H9 (cell line): ENCODE results near the gene DYRK1A. TPM values are rescaled to one million over a fixed set of nuclear protein-coding genes. Genes with fewer than 3 reads are reported as not detected.

Experiments used
- DNase-seq: peaks from one replicate; pipeline ENCODE4 v3.0.0-alpha.2; 2017
- H2AFZ ChIP-seq: one replicate; pipeline ENCODE4 v1.6.1; 2013; ENCODE audit warnings: mild to moderate bottlenecking, low read length, control low read depth, moderate library complexity
- H2AK5ac ChIP-seq: 2 replicates; pipeline ENCODE4 v1.6.1; 2013; ENCODE audit warnings: low read length, control low read depth, mixed read lengths; ENCODE audit not compliant: insufficient read length
- H2BK120ac ChIP-seq: one replicate; pipeline ENCODE4 v1.6.1; 2013; ENCODE audit warnings: low read depth, mild to moderate bottlenecking, low read length, control low read depth, inconsistent platforms; ENCODE audit not compliant: poor library complexity, severe bottlenecking
- H2BK12ac ChIP-seq: 2 replicates; pipeline ENCODE4 v1.6.1; 2013; ENCODE audit warnings: low read length, control low read depth, mixed read lengths, low read depth; ENCODE audit not compliant: insufficient read length
- H2BK15ac ChIP-seq: 2 replicates; pipeline ENCODE4 v1.6.1; 2013; ENCODE audit warnings: low read depth, low read length, control low read depth
- H2BK20ac ChIP-seq: one replicate; pipeline ENCODE4 v1.6.1; 2013; ENCODE audit warnings: low read depth, mild to moderate bottlenecking, low read length, control low read depth, inconsistent platforms; ENCODE audit not compliant: poor library complexity, severe bottlenecking
- H2BK5ac ChIP-seq: 2 replicates; pipeline ENCODE4 v1.6.1; 2013; ENCODE audit warnings: low read length, control low read depth, mixed read lengths; ENCODE audit not compliant: insufficient read length
- H3K14ac ChIP-seq: 2 replicates; pipeline ENCODE4 v1.6.1; 2013; ENCODE audit warnings: low read length, control low read depth; ENCODE audit not compliant: insufficient read depth
- H3K18ac ChIP-seq: 2 replicates; pipeline ENCODE4 v1.6.1; 2013; ENCODE audit warnings: low read depth, mild to moderate bottlenecking, mixed read lengths, low read length, control low read depth; ENCODE audit not compliant: insufficient read length
- H3K23ac ChIP-seq: 2 replicates; pipeline ENCODE4 v1.6.1; 2013; ENCODE audit warnings: low read length, control low read depth, mixed read lengths, low read depth; ENCODE audit not compliant: insufficient read length
- H3K23me2 ChIP-seq: 2 replicates; pipeline ENCODE4 v1.6.1; 2013; ENCODE audit warnings: low read depth, mild to moderate bottlenecking, mixed read lengths, low read length, control low read depth; ENCODE audit not compliant: insufficient read length, poor library complexity, severe bottlenecking
- H3K27ac ChIP-seq: 2 replicates; pipeline ENCODE4 v1.5.1; 2013; ENCODE audit warnings: low read length, control low read depth, mixed read lengths, low read depth; ENCODE audit not compliant: insufficient read length
- H3K27me3 ChIP-seq: 2 replicates; pipeline ENCODE4 v1.6.1; 2013; ENCODE audit warnings: low read length, control low read depth, inconsistent platforms; ENCODE audit not compliant: insufficient read depth
- H3K4ac ChIP-seq: 2 replicates; pipeline ENCODE4 v1.6.1; 2013; ENCODE audit warnings: low read depth, mild to moderate bottlenecking, control low read depth, inconsistent platforms, low read length, moderate library complexity
- H3K4me1 ChIP-seq: 2 replicates; pipeline ENCODE4 v1.6.1; 2013; ENCODE audit warnings: low read length, control low read depth, inconsistent platforms; ENCODE audit not compliant: insufficient read depth
- H3K4me2 ChIP-seq: 2 replicates; pipeline ENCODE4 v1.6.1; 2013; ENCODE audit warnings: low read length, control low read depth, mixed read lengths; ENCODE audit not compliant: insufficient read length, insufficient read depth
- H3K56ac ChIP-seq: 2 replicates; pipeline ENCODE4 v1.6.1; 2013; ENCODE audit warnings: low read depth, mild to moderate bottlenecking, mixed read lengths, low read length, control low read depth; ENCODE audit not compliant: insufficient read length
- H3K79me1 ChIP-seq: 2 replicates; pipeline ENCODE4 v1.6.1; 2013; ENCODE audit warnings: low read depth, mild to moderate bottlenecking, moderate library complexity, low read length, control low read depth, inconsistent platforms; ENCODE audit not compliant: insufficient read depth, poor library complexity, severe bottlenecking
- H3K79me2 ChIP-seq: 2 replicates; pipeline ENCODE4 v1.6.1; 2013; ENCODE audit warnings: low read length, control low read depth, inconsistent platforms; ENCODE audit not compliant: insufficient read depth
- H3K9ac ChIP-seq: 2 replicates; pipeline ENCODE4 v1.6.1; 2013; ENCODE audit warnings: low read length, control low read depth, mixed read lengths; ENCODE audit not compliant: insufficient read length; ENCODE audit errors: extremely low read depth
- H3K9me3 ChIP-seq: one replicate; pipeline ENCODE4 v1.6.1; 2013; ENCODE audit warnings: low read depth, low read length, inconsistent platforms; ENCODE audit not compliant: control insufficient read depth
- H3T11ph ChIP-seq: one replicate; pipeline ENCODE4 v1.6.1; 2013; ENCODE audit warnings: mild to moderate bottlenecking, low read length, control low read depth, inconsistent platforms
- H4K20me1 ChIP-seq: one replicate; pipeline ENCODE4 v1.6.1; 2013; ENCODE audit not compliant: control insufficient read depth, insufficient read length, insufficient read depth
- H4K5ac ChIP-seq: 2 replicates; pipeline ENCODE4 v1.6.1; 2013; ENCODE audit warnings: low read depth, mild to moderate bottlenecking, mixed read lengths, low read length, control low read depth; ENCODE audit not compliant: insufficient read length
- H4K8ac ChIP-seq: replicated peaks from 2 replicates; pipeline ENCODE4 v1.6.1; 2013; ENCODE audit warnings: low read length, control low read depth, mixed read lengths, low read depth; ENCODE audit not compliant: insufficient read length
- H4K91ac ChIP-seq: 2 replicates; pipeline ENCODE4 v1.6.1; 2013; ENCODE audit warnings: low read depth, mild to moderate bottlenecking, moderate library complexity, mixed read lengths, low read length, control low read depth; ENCODE audit not compliant: insufficient read length
- H3K27ac Mint-ChIP-seq, 3 experiments: 2 replicates in 2 of 3; 3 replicates in 1 of 3; pipeline ENCODE4 v1.8.0; 2020 to 2021; ENCODE audit warnings: mixed read lengths in 3 of 3, mild to moderate bottlenecking in 1 of 3, moderate library complexity in 1 of 3
- H3K27me3 Mint-ChIP-seq: 2 replicates; pipeline ENCODE4 v1.8.0; 2021; ENCODE audit warnings: low read depth, mild to moderate bottlenecking, moderate library complexity, mixed read lengths
- H3K36me3 Mint-ChIP-seq, 3 experiments: 2 replicates in 2 of 3; 3 replicates in 1 of 3; pipeline ENCODE4 v1.8.0; 2020 to 2021; ENCODE audit warnings: low read depth in 3 of 3, mixed read lengths in 3 of 3; ENCODE audit not compliant: insufficient read depth in 1 of 3
- H3K4me1 Mint-ChIP-seq, 2 experiments: 2 replicates each; pipeline ENCODE4 v1.8.0; 2020; ENCODE audit warnings: mixed read lengths in 2 of 2
- H3K4me3 Mint-ChIP-seq, 2 experiments: 2 replicates in 1 of 2; 3 replicates in 1 of 2; pipeline ENCODE4 v1.8.0; 2020 to 2021; ENCODE audit warnings: mild to moderate bottlenecking in 2 of 2, mixed read lengths in 2 of 2, moderate library complexity in 1 of 2
- H3K9me3 Mint-ChIP-seq, 2 experiments: 2 replicates in 1 of 2; 3 replicates in 1 of 2; pipeline ENCODE4 v1.8.0; 2020; ENCODE audit warnings: mild to moderate bottlenecking in 2 of 2, mixed read lengths in 2 of 2, moderate library complexity in 1 of 2
- WGBS: extraction: QIAGEN DNeasy Blood & Tissue Kit; methylation state at CpG from one replicate; pipeline ENCODE4 v1.1.7; 2013; ENCODE audit warnings: missing lambda C conversion rate, low lambda C conversion rate, mixed read lengths; ENCODE audit not compliant: insufficient read length; ENCODE audit errors: extremely low coverage; 5-methylcytosine and 5-hydroxymethylcytosine counted together
- total RNA-seq: library from RNA; stranded (reverse); gene quantifications from 2 replicates; pipeline ENCODE4 v1.2.1, GENCODE V29; 2021
- TF ChIP-seq, protein P1 (sequence below): fragments of 200-600 bp; sonication (generic); conservative IDR thresholded peaks from 3 replicates; pipeline ENCODE4 v1.8.0; 2021; ENCODE audit warnings: antibody characterized with exemption, mild to moderate bottlenecking

Gene DYRK1A
- total RNA-seq, 1 experiment from 2014 or later = 73.6 TPM

DNA sequence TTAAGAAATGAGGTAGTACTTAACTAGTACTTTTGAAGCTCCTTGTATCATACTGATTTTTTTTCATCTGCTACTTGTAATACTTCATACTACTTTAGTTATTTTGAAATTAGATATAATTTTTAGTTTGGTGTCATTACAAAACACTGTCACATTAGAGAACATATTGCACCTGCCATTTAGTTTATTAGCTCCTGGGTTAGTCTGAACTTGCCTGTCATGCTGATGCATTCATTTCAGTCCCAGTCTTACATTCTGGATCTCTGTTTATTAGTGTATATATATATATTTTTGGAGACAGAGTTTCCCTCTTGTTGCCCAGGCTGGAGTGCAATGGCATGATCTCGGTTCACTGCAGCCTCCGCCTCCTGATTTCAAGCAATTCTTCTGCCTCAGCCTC is 50.3 kb downstream of the DYRK1A start:
- Histone ChIP-seq H4K8ac (no peak overlapping the region), H3K23ac (no peak overlapping the region), H3K27ac (no peak overlapping the region), H2BK15ac (no peak overlapping the region), H4K20me1 (no peaks in the 10 kb centered on the region), H3K56ac (no peak overlapping the region), H2BK12ac (no peak overlapping the region), H2AK5ac (no peak overlapping the region), H3K4me1 (peaks cover 2% of the 10 kb centered on the region; the same call in 1 of the 2 replicates), H3T11ph (no peak overlapping the region), H3K18ac (no peak overlapping the region), H2AFZ (no peak overlapping the region), H3K4me2 (no peak overlapping the region), H4K91ac (no peak overlapping the region), H3K23me2 (no peaks in the 10 kb centered on the region), H3K79me2 (peaks cover 49% of the 10 kb centered on the region), H2BK5ac (no peak overlapping the region), H4K5ac (no peak overlapping the region), H3K9ac (no peak overlapping the region), H2BK120ac (no peak overlapping the region), H3K79me1 (no peaks in the 10 kb centered on the region), H3K27me3 (no peaks in the 10 kb centered on the region), H2BK20ac (no peak overlapping the region), H3K4ac (no peak overlapping the region), H3K9me3 (no peaks in the 10 kb centered on the region), H3K14ac (no peak overlapping the region)
- H3K9me3 Mint-ChIP-seq = no peaks in the 10 kb centered on the region
- DNase-seq = no peak
- H3K4me1 Mint-ChIP-seq = peaks cover 48 to 53% of the 10 kb centered on the region in 2 experiments
- peaks cover 0 to 2% (median 0%) of the 10 kb centered on the region in 3 experiments; a peak in 1 of 7 replicates for H3K36me3 Mint-ChIP-seq
- H3K4me3 Mint-ChIP-seq = no peak overlapping the region
- H3K27ac Mint-ChIP-seq = no peak overlapping the region
- WGBS = no CpG with 5 or more reads among the region's 2 CpGs
- TF ChIP-seq, protein P1, sequence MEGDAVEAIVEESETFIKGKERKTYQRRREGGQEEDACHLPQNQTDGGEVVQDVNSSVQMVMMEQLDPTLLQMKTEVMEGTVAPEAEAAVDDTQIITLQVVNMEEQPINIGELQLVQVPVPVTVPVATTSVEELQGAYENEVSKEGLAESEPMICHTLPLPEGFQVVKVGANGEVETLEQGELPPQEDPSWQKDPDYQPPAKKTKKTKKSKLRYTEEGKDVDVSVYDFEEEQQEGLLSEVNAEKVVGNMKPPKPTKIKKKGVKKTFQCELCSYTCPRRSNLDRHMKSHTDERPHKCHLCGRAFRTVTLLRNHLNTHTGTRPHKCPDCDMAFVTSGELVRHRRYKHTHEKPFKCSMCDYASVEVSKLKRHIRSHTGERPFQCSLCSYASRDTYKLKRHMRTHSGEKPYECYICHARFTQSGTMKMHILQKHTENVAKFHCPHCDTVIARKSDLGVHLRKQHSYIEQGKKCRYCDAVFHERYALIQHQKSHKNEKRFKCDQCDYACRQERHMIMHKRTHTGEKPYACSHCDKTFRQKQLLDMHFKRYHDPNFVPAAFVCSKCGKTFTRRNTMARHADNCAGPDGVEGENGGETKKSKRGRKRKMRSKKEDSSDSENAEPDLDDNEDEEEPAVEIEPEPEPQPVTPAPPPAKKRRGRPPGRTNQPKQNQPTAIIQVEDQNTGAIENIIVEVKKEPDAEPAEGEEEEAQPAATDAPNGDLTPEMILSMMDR = no peak
- H3K27me3 Mint-ChIP-seq = no peaks in the 10 kb centered on the region
